HL-60/S4 treated with phorbol 12-myristate 13-acetate at 8.2 ng/mL for 4 days and 3 days (cell line): Measurements from ENCODE around the gene DLAT.
"Not testable (repeated sequence)": the region's sequence is repeated elsewhere in the genome, so short reads cannot be mapped to it uniquely, and the experiment has no call there.

Experiments
- in situ Hi-C: fragments of 300-500 bp; cut with MboI; formaldehyde crosslinking; loops from 2 replicates; pipeline ENCODE4 v1.15.0; 2022; ENCODE audit warnings: low sequenced_read_pairs

DLAT gene

DNA sequence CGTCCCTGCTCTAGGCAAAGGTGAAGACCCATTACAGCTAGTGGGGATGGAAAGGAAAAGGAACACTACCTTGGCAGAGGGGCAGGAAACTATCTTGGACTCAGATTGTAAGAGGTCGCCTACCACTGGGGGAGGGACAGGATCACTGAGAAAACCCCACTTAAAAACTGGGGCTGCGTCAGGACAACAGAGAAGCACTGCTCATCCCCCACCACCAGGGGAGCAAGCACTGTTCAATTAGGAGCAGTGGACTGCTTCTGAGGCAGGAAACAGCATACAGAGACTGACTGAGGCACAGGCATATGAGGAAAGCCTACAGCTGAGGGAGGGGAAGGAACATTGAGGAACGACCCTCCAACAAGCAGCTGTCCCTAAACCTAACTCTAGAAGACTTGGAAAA, 20.8 kb upstream of the DLAT start:
- in situ Hi-C loops, result no loop called here

- in situ Hi-C loops, result no loop called here
Measured at GRCh38 chr11:112005422-112006094, 19.6 kb upstream of the DLAT start.

- in situ Hi-C loops, result not testable (repeated sequence)
Measured at GRCh38 chr11:112006095-112006441, 19.1 kb upstream of the DLAT start.

- in situ Hi-C loops, result not testable (repeated sequence)
Measured at GRCh38 chr11:112011451-112011850, 13.8 kb upstream of the DLAT start.

- in situ Hi-C loops, result no loop called here
Measured at GRCh38 chr11:112012874-112013273, 12.3 kb upstream of the DLAT start.

DNA sequence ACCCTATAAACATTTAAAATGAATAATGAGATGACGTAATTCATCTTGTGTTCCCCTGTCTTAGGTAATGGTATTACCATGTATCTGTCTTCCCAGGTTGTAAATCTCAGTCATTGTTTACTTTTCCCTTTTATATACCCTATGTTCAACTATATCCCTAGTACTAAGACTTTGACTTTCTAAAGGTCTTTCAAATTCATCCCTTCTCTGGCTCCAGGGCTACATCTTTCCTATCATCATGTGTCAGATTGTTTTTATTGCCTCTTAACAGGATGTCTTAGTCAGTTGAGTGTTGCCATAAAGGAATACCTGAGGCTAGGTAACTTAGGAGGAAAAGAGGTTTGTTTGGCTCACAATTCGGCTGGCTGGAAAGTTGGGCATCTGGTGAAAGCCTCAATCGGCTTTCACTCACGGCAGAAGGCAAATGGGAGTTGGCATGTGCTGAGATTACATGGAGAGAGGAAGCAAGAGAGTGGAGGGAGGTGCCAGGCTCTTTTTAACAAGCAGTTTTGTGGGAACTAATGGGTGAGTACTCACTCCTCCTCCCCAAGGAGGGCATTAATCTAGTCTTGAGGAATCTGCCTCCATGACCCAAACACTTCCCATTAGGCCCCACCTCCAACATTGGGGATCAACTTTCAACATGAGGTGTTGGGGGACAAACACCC, 11.6 kb upstream of the DLAT start:
- in situ Hi-C loops, result no loop called here

- in situ Hi-C loops, result no loop called here
Measured at GRCh38 chr11:112016088-112016764, 9.0 kb upstream of the DLAT start.

GRCh38 chr11:112016765-112017376, 8.3 kb upstream of the DLAT start:
- in situ Hi-C loops, result no loop called here

GRCh38 chr11:112017538-112017937, 7.7 kb upstream of the DLAT start:
- in situ Hi-C loops, result no loop called here

DNA sequence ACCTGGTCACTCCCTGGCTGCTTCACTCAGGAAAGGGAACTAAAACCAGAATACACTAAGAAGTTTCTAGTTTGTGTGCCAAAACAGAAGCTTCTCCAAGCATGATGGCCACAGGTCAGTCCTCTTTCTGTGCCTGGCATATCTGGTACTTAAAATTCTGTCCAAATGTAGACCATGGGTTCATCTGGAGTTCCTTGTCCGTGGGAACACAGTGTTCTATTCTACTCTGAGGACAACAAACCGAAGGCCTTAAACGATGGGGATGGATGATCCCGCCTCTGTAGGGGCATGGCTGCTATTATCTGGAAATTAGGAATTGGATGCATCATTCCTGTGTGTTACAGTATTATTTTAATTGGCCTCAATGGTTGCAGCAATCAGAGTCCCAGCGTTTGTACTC, 6.1 kb upstream of the DLAT start:
- in situ Hi-C loops, result no loop called here

DNA sequence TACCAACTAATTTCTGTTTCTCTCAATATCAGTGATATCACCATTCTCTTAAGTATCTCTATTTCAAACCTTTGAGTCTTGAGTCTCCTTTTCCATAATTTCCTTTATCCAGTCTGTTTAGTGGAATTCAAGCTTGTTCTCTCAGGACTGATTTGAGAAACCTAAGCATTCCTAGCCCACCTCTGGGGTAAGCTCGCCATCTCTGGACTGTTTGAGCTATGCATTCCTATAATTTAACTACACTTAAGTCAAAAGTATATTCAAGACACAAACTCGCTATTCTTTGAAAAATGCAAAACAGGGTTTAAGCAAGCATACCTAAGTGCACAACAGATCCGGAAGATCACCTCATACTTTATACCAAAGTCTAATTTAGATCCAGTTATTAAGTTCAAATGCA, 2.1 kb upstream of the DLAT start:
- in situ Hi-C loops, result no loop called here

GRCh38 chr11:112024178-112024772, 933 bp upstream of the DLAT start:
- in situ Hi-C loops, result no loop called here

DNA sequence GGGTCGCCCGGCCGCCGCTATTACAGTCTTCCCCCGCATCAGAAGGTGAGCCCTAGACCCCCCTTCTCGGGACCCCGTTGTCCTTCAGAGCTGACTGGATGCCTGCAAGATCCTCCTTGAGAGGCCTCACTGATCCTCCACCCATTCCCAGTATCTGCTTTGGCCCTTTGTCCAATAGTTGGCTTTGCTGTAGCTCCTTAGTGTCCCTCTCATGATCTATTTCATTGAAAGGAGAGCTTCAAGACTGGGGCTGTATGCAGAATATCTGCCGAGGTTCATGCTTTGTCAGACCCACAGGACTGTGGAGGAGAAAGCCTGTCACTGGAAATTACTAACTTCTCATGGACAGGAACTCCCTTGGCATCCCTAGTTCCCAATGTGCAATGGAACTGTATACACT, 499 bp downstream of the DLAT start:
- in situ Hi-C loops, result no loop called here

GRCh38 chr11:112026784-112027410, 1.7 kb downstream of the DLAT start:
- in situ Hi-C loops, result not testable (repeated sequence)

DNA sequence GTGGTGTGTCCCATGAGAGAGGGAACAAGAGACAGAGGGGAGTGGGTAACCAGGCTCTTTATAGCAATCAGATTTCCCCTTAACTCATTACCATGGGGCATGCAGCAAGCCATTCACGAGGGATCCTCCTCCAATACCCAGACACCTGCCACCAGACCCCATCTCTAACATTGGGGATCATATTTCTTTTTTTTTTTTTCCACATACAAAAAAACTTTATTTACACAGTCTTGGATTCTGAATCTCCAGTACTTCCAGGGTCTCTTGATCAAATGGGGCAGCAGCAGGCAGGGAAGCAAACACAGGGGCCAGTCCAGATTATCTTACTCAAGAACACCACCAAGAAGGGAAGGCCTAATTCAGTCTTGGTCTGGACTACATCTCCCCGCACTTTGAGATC, 4.3 kb downstream of the DLAT start:
- in situ Hi-C loops, result no loop called here

DNA sequence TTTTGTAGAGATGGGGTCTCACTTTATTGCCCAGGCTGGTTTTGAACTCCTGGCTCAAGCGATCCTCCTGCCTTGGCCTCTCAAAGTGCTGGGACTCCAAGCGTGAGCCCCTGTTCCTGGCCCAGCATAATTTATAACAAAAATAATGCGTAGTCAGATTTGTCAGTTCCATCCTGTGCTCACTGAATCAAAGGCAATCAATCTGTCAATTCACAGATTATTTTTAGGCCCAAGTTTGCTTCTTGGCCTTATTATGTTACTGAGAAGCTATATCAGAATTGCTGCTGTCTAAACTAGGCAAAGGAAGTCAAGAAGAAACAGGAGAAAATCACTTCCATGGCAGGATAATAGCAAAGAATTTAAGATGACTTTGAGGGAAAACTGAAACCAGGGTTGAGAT, 8.7 kb downstream of the DLAT start:
- in situ Hi-C loops, result no loop called here

DNA sequence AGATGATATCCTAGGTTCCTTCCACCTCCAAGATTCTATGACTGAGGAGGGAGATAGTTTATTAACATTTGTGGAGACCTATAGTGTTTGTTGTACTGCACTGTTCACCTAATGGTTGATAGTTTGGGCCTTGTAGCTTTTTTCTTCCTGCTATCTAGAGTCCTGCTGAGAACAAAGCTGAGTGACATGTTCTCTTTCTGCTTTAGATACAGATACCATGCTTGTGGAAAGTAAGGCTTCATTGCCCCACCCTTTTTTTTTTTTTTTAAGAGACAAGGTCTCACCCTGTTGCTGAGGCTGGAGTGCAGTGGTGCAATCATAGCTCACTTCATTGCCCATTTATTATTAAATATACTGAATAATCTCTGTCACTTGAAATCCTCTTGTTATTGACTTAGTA, 12.3 kb downstream of the DLAT start:
- in situ Hi-C loops, result no loop called here

DNA sequence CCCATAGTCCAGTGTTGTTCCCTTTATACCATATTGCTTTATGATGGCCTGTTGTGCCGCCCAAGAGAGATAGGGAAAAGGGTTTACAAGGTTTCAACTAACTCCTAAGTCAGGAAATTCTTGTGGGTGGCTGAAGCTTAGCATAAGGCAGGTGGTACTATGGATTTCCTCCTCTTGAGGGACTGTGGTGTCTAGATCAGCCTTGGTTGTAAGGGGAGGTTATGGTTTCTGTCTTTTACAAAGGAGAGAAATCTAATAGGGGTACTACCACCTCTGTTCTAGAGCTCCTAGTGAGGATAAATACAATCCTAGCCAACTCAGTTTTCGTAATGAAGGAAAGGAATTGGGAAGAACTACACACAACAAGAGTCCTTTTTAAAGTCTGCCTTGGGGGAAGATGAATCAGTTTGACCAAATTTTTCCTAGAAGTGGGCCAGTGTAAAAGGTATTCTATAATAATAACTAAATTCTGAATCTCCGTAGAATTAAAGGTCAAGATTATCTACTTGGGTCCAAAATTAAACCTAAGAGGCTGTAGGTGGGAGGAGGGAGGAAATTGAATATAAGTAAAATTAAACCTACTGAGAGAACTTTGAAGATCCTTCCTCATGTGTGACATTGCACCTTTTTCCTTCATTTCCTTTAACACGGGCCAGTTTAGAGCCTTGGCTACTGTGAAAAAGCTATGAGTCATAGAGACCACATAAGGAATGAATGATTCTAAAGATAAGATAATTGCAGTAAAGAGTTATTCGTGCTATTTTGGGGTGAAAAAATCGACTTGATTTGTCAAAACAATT, 17.2 kb downstream of the DLAT start:
- in situ Hi-C loops, result no loop called here

DNA sequence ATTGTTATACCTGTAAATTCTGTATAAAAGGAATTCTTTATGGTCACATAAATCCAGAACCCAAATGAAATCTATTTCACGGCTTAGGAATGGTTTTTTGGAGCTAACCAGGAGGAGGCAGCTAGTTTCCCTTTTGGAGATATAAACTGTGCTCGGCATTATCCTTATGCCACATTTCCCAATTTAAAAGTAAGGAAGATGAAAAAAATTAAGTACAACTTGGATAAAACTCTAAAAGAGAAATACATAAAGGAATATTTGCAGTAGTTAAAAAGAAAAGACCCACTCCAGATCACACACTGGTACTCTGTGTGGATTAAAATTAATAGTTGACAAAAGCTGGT, 17.7 kb downstream of the DLAT start:
- in situ Hi-C loops, result no loop called here

DNA sequence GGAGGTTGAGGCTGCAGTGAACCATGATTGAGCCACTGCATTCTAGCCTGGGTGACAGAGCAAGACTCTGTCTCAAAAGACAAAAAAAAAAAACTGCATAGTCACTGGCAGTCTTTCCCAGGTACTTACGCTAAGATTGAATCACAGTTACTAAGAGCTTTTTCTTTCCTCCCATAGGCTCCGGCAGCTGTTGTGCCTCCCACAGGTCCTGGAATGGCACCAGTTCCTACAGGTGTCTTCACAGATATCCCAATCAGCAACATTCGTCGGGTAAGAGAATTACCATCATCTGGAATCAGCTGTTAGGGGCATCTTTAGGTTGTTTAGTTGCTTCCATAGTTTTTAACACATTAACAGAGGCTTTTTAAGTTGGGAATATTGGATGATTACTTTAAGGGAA, 19.8 kb downstream of the DLAT start:
- in situ Hi-C loops, result no loop called here
